ENCODE measurements around the gene MRPL33.

DNA sequence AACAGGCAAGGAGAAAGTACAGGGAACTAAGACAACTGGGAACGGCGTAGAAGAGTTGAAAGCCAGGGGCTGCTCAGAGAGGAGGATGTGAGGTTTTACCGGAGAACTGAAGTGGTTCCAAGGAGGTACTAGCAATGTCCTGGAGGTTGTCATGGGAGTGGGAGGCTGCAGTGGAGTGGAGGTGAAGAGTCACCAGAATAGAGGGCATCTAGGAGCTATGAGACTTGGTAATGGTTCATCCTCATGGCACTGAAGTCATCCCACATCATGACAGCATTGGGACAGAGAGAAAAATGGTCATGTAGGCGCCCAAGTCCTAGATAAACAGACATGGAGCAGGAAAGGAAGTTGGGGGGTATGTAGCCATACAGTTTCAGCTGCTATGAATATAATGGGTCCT, 26.3 kb downstream of the MRPL33 start:
- TF ChIP-seq, protein P1, sequence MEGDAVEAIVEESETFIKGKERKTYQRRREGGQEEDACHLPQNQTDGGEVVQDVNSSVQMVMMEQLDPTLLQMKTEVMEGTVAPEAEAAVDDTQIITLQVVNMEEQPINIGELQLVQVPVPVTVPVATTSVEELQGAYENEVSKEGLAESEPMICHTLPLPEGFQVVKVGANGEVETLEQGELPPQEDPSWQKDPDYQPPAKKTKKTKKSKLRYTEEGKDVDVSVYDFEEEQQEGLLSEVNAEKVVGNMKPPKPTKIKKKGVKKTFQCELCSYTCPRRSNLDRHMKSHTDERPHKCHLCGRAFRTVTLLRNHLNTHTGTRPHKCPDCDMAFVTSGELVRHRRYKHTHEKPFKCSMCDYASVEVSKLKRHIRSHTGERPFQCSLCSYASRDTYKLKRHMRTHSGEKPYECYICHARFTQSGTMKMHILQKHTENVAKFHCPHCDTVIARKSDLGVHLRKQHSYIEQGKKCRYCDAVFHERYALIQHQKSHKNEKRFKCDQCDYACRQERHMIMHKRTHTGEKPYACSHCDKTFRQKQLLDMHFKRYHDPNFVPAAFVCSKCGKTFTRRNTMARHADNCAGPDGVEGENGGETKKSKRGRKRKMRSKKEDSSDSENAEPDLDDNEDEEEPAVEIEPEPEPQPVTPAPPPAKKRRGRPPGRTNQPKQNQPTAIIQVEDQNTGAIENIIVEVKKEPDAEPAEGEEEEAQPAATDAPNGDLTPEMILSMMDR (IDR thresholded peaks at IDR 0.05; ENCODE audit: low read length), result no peak
- no peak for TF ChIP-seq EZH2phosphoT487 (IDR thresholded peaks at IDR 0.05; ENCODE audit: low read length)

Measured in MM.1S (cell line).